GM23338 (cell line): ENCODE results near the gene HDDC3. TPM values are rescaled to one million over a fixed set of nuclear protein-coding genes. Genes with fewer than 3 reads are reported as not detected.
"Not testable (repeated sequence)": the region's sequence is repeated elsewhere in the genome, so short reads cannot be mapped to it uniquely, and the experiment has no call there.

Experiments used
- ATAC-seq: fragments of 200-7000 bp; cut with Tn5 transposase; 3 replicates; pipeline ENCODE4 v1.9.1; 2020
- DNase-seq: peaks from one replicate; pipeline ENCODE4 v3.0.0-alpha.2; 2015; ENCODE audit warnings: low spot score
- H2AFZ ChIP-seq: fragments of 200-600 bp; sonication (generic); 2 replicates; pipeline ENCODE4 v1.8.0; 2016; ENCODE audit warnings: antibody characterized with exemption, mild to moderate bottlenecking, moderate library complexity
- H3F3A ChIP-seq: fragments of 200-600 bp; sonication (generic); replicated peaks from 2 replicates; pipeline ENCODE4 v1.8.0; 2017; ENCODE audit warnings: antibody characterized with exemption, mixed run types, low read depth
- H3K27ac ChIP-seq: fragments of 200-600 bp; sonication (generic); 2 replicates; pipeline ENCODE4 v1.6.1; 2016; ENCODE audit warnings: low read depth
- H3K27me3 ChIP-seq: fragments of 200-600 bp; sonication (generic); 2 replicates; pipeline ENCODE4 v1.8.0; 2016; ENCODE audit warnings: mild to moderate bottlenecking, mixed run types, moderate library complexity; ENCODE audit not compliant: insufficient read depth
- H3K36me3 ChIP-seq: fragments of 200-600 bp; sonication (generic); 2 replicates; pipeline ENCODE4 v1.8.0; 2016; ENCODE audit warnings: mild to moderate bottlenecking; ENCODE audit not compliant: insufficient read depth
- H3K4me1 ChIP-seq: fragments of 200-600 bp; sonication (generic); 2 replicates; pipeline ENCODE4 v1.8.0; 2016; ENCODE audit warnings: mild to moderate bottlenecking, moderate library complexity; ENCODE audit not compliant: insufficient read depth
- H3K4me2 ChIP-seq: fragments of 200-600 bp; sonication (generic); 2 replicates; pipeline ENCODE4 v1.7.1; 2017; ENCODE audit warnings: mixed run types
- H3K4me3 ChIP-seq: fragments of 200-600 bp; sonication (generic); 2 replicates; pipeline ENCODE4 v1.6.1; 2016; ENCODE audit warnings: mixed run types
- H3K79me2 ChIP-seq: fragments of 200-600 bp; sonication (generic); replicated peaks from 2 replicates; pipeline ENCODE4 v1.8.0; 2017; ENCODE audit warnings: mild to moderate bottlenecking; ENCODE audit not compliant: insufficient read depth
- H3K9me2 ChIP-seq: fragments of 200-600 bp; sonication (generic); 2 replicates; pipeline ENCODE4 v1.8.0; 2017; ENCODE audit not compliant: insufficient read depth
- H4K20me1 ChIP-seq: fragments of 200-600 bp; sonication (generic); replicated peaks from 2 replicates; pipeline ENCODE4 v1.8.0; 2017; ENCODE audit warnings: mild to moderate bottlenecking; ENCODE audit not compliant: insufficient read depth
- H3K27ac Mint-ChIP-seq: 2 replicates; pipeline ENCODE4 v1.8.0; 2020; ENCODE audit warnings: inconsistent platforms, mild to moderate bottlenecking, moderate library complexity, mixed read lengths
- H3K27me3 Mint-ChIP-seq: 3 replicates; pipeline ENCODE4 v1.8.0; 2022; ENCODE audit warnings: low read depth, mild to moderate bottlenecking, moderate library complexity, mixed read lengths, inconsistent platforms; ENCODE audit not compliant: insufficient read depth, poor library complexity
- H3K36me3 Mint-ChIP-seq: 3 replicates; pipeline ENCODE4 v1.8.0; 2021; ENCODE audit warnings: low read depth, mild to moderate bottlenecking, inconsistent platforms, moderate library complexity, mixed read lengths
- H3K4me1 Mint-ChIP-seq: 3 replicates; pipeline ENCODE4 v1.8.0; 2020; ENCODE audit warnings: mild to moderate bottlenecking, inconsistent platforms, mixed read lengths
- H3K4me3 Mint-ChIP-seq: 3 replicates; pipeline ENCODE4 v1.8.0; 2021; ENCODE audit warnings: moderate library complexity, mild to moderate bottlenecking, inconsistent platforms, mixed read lengths
- H3K9me3 Mint-ChIP-seq: 3 replicates; pipeline ENCODE4 v1.8.0; 2020; ENCODE audit warnings: moderate library complexity, mild to moderate bottlenecking, inconsistent platforms, mixed read lengths
- EZH2phosphoT487 ChIP-seq: fragments of 200-600 bp; sonication (generic); IDR thresholded peaks from one replicate; pipeline ENCODE4 v1.8.1; 2018; ENCODE audit warnings: antibody characterized with exemption; ENCODE audit not compliant: unreplicated experiment
- JUNB ChIP-seq: IDR thresholded peaks from one replicate; pipeline ENCODE4 v1.6.1; 2016; ENCODE audit warnings: antibody characterized with exemption; ENCODE audit not compliant: unreplicated experiment
- STAT1 ChIP-seq: IDR thresholded peaks from one replicate; pipeline ENCODE4 v1.6.1; 2016; ENCODE audit warnings: antibody characterized with exemption; ENCODE audit not compliant: unreplicated experiment
- ZNF331 ChIP-seq: fragments of 250-450 bp; sonication (Bioruptor Pico); IDR thresholded peaks from 2 replicates; pipeline ENCODE4 v1.5.0; 2020; ENCODE audit warnings: low read depth, mild to moderate bottlenecking, moderate library complexity
- polyA plus RNA-seq: library from polyadenylated mRNA; unstranded; fragments of >200 nt; fragmentation: Nextera tagmentation; extraction: Ambion mirVana; gene quantifications from 2 replicates; pipeline ENCODE4 v1.2.1, GENCODE V29; 2016
- total RNA-seq: library from RNA; depleted of rRNA; stranded (reverse); fragments of >200 nt; shearing (Covaris generic); gene quantifications from 2 replicates; pipeline ENCODE4 v1.2.3, GENCODE V29; 2014
- TF ChIP-seq, protein P1 (sequence below): IDR thresholded peaks from one replicate; pipeline ENCODE4 v1.6.1; 2018; ENCODE audit warnings: antibody characterized with exemption; ENCODE audit not compliant: unreplicated experiment
- TF ChIP-seq, protein P2 (sequence below): fragments of 250-450 bp; sonication (Bioruptor Pico); IDR thresholded peaks from 2 replicates; pipeline ENCODE4 v1.5.0; 2020; ENCODE audit warnings: mild to moderate bottlenecking, moderate library complexity

Gene HDDC3
- total and polyA plus RNA-seq, 2 experiments from 2014 or later = 17.4 to 19.0 TPM

DNA sequence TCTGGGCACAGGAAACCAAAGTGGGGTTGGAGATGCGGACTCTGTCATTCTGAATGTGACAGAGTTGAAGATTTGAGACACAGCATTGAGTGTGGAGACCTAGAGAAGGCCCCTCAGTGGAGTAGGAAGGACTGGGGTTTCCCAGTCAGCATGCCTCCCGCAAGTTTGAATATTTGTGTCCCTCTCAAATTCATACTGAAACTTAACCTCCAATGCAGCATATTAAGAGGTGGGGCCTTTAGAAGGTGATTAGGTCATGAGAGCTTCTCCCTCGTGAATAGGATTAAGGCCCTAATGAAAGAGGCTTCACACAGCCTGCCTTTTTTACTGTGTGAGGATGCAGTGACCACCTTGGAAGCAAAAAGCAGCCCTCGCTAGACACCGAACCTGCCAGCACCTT, 8.0 kb downstream of the HDDC3 start (continued):
- TF ChIP-seq EZH2phosphoT487 (no peak), ZNF331 (no peak), JUNB (no peak)
- TF ChIP-seq, protein P1, sequence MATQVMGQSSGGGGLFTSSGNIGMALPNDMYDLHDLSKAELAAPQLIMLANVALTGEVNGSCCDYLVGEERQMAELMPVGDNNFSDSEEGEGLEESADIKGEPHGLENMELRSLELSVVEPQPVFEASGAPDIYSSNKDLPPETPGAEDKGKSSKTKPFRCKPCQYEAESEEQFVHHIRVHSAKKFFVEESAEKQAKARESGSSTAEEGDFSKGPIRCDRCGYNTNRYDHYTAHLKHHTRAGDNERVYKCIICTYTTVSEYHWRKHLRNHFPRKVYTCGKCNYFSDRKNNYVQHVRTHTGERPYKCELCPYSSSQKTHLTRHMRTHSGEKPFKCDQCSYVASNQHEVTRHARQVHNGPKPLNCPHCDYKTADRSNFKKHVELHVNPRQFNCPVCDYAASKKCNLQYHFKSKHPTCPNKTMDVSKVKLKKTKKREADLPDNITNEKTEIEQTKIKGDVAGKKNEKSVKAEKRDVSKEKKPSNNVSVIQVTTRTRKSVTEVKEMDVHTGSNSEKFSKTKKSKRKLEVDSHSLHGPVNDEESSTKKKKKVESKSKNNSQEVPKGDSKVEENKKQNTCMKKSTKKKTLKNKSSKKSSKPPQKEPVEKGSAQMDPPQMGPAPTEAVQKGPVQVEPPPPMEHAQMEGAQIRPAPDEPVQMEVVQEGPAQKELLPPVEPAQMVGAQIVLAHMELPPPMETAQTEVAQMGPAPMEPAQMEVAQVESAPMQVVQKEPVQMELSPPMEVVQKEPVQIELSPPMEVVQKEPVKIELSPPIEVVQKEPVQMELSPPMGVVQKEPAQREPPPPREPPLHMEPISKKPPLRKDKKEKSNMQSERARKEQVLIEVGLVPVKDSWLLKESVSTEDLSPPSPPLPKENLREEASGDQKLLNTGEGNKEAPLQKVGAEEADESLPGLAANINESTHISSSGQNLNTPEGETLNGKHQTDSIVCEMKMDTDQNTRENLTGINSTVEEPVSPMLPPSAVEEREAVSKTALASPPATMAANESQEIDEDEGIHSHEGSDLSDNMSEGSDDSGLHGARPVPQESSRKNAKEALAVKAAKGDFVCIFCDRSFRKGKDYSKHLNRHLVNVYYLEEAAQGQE = no peak

DNA sequence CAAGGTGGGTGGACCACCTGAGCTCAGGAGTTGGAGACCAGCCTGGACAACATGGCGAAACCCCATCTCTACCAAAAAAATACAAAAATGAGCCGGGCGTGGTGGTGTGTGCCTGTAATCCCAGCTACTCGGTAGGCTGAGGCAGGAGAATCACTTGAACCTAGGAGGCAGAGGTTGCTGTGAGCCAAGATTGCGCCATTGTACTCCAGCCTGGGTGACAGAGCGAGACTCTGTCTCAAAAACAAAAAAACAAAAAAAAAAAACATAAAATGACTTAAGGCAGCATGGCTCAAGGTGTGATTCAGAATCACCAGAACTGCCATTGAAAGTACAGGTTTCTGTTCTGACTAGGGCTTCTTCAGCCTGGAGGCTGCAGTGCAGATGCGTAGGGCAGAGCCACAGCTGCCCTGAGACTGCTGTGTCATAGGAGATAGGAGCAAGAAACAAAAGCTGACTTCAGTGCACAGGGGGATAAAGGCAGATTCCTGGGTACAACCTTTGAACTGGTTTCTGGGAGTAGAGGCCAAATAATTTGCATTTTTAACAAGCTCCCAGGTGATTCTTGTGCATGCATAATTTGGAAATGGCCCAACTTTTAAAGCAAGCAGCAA, 9.5 kb downstream of the HDDC3 start:
- not testable (repeated sequence) for H3K4me1 Mint-ChIP-seq, H3K27me3 Mint-ChIP-seq, H3K4me2 ChIP-seq, H3K36me3 ChIP-seq, H3K4me3 Mint-ChIP-seq, H3K9me3 Mint-ChIP-seq, H3K27me3 ChIP-seq, H4K20me1 ChIP-seq, H2AFZ ChIP-seq, H3K9me2 ChIP-seq, H3K79me2 ChIP-seq, H3K4me1 ChIP-seq, H3F3A ChIP-seq, H3K4me3 ChIP-seq, DNase-seq, H3K36me3 Mint-ChIP-seq, H3K27ac ChIP-seq
- peak overlapping the region; percentile 95 for H3K27ac Mint-ChIP-seq
- peak; percentile 69 for ATAC-seq

DNA sequence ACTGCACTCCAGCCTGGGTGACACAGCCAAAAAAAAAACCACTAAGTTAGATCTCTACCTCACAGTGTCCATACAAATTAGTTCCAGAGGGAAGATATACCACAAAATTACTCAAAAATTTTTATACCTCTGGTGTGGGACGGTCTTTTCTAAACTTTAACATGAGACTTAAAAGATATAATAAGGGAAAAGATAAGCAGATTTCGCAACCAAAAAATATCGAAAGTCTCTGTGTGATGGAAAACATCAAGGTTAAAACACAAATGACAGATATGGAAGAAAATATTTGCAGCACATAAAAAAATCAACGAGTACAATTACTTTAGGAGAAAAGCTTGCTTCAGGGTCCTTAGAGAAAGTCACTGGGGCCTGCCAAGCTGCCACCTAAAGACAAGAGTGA, 10.5 kb downstream of the HDDC3 start:
- DNase-seq (no peak), ATAC-seq (no peak)
- Mint-ChIP-seq H3K4me1 (peaks cover 4% of the 10 kb centered on the region; the same call in 2 of the 3 replicates), H3K4me3 (no peak overlapping the region), H3K27me3 (peaks cover 7% of the 10 kb centered on the region), H3K9me3 (no peaks in the 10 kb centered on the region), H3K36me3 (peaks cover 10% of the 10 kb centered on the region; the same call in 2 of the 3 replicates), H3K27ac (no peak overlapping the region)
- H4K20me1 ChIP-seq = no peaks in the 10 kb centered on the region
- no peaks in the 10 kb centered on the region for H3K9me2 ChIP-seq
- H3K79me2 ChIP-seq = no peaks in the 10 kb centered on the region
- no peaks in the 10 kb centered on the region for H3F3A ChIP-seq
- no peak overlapping the region for H2AFZ ChIP-seq
- no peaks in the 10 kb centered on the region for H3K36me3 ChIP-seq
- no peak overlapping the region for H3K4me3 ChIP-seq
- no peak overlapping the region for H3K27ac ChIP-seq
- no peaks in the 10 kb centered on the region for H3K27me3 ChIP-seq
- no peak overlapping the region for H3K4me2 ChIP-seq
- H3K4me1 ChIP-seq = 0 out of 2 replicates have a peak, but pooled peaks cover 6% of the 10 kb centered on the region
- TF ChIP-seq, protein P1 = no peak
- TF ChIP-seq STAT1 = no peak
- no peak for TF ChIP-seq EZH2phosphoT487
- TF ChIP-seq, protein P2, sequence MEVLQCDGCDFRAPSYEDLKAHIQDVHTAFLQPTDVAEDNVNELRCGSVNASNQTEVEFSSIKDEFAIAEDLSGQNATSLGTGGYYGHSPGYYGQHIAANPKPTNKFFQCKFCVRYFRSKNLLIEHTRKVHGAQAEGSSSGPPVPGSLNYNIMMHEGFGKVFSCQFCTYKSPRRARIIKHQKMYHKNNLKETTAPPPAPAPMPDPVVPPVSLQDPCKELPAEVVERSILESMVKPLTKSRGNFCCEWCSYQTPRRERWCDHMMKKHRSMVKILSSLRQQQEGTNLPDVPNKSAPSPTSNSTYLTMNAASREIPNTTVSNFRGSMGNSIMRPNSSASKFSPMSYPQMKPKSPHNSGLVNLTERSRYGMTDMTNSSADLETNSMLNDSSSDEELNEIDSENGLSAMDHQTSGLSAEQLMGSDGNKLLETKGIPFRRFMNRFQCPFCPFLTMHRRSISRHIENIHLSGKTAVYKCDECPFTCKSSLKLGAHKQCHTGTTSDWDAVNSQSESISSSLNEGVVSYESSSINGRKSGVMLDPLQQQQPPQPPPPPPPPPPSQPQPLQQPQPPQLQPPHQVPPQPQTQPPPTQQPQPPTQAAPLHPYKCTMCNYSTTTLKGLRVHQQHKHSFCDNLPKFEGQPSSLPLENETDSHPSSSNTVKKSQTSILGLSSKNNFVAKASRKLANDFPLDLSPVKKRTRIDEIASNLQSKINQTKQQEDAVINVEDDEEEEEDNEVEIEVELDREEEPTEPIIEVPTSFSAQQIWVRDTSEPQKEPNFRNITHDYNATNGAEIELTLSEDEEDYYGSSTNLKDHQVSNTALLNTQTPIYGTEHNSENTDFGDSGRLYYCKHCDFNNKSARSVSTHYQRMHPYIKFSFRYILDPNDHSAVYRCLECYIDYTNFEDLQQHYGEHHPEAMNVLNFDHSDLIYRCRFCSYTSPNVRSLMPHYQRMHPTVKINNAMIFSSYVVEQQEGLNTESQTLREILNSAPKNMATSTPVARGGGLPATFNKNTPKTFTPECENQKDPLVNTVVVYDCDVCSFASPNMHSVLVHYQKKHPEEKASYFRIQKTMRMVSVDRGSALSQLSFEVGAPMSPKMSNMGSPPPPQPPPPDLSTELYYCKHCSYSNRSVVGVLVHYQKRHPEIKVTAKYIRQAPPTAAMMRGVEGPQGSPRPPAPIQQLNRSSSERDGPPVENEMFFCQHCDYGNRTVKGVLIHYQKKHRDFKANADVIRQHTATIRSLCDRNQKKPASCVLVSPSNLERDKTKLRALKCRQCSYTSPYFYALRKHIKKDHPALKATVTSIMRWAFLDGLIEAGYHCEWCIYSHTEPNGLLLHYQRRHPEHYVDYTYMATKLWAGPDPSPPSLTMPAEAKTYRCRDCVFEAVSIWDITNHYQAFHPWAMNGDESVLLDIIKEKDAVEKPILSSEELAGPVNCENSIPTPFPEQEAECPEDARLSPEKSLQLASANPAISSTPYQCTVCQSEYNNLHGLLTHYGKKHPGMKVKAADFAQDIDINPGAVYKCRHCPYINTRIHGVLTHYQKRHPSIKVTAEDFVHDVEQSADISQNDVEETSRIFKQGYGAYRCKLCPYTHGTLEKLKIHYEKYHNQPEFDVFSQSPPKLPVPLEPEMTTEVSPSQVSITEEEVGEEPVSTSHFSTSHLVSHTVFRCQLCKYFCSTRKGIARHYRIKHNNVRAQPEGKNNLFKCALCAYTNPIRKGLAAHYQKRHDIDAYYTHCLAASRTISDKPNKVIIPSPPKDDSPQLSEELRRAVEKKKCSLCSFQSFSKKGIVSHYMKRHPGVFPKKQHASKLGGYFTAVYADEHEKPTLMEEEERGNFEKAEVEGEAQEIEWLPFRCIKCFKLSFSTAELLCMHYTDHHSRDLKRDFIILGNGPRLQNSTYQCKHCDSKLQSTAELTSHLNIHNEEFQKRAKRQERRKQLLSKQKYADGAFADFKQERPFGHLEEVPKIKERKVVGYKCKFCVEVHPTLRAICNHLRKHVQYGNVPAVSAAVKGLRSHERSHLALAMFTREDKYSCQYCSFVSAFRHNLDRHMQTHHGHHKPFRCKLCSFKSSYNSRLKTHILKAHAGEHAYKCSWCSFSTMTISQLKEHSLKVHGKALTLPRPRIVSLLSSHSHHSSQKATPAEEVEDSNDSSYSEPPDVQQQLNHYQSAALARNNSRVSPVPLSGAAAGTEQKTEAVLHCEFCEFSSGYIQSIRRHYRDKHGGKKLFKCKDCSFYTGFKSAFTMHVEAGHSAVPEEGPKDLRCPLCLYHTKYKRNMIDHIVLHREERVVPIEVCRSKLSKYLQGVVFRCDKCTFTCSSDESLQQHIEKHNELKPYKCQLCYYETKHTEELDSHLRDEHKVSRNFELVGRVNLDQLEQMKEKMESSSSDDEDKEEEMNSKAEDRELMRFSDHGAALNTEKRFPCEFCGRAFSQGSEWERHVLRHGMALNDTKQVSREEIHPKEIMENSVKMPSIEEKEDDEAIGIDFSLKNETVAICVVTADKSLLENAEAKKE (CRISPR knock-in tag) = no peak
